HG03442 (cell line): ENCODE results near the gene GPR12.

Experiments used
- ATAC-seq: cut with Tn5 transposase; IDR thresholded peaks from one replicate; pipeline ENCODE4 v1.9.1; 2021; ENCODE audit warnings: mild to moderate bottlenecking, moderate library complexity; ENCODE audit not compliant: unreplicated experiment

GPR12 gene

DNA sequence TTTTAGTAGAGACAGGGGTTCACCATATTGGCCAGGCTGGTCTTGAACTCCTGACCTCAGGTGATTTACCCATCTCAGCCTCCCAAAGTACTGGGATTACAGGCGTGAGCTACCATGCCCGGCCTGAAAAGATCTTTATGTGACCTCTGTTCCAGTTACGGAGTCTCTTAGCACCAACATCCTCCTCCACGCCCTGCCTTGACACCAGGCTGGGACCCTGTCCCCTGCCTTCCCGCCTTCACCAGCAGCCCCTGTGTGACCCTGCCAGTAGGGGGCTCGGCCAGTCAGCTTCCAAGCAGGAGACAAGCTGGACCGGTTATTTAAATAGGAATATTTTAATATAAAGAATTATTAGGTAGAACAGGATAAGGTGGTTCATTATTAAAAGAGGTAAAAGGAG is 54.2 kb downstream of the GPR12 start:
- no peak for ATAC-seq

DNA sequence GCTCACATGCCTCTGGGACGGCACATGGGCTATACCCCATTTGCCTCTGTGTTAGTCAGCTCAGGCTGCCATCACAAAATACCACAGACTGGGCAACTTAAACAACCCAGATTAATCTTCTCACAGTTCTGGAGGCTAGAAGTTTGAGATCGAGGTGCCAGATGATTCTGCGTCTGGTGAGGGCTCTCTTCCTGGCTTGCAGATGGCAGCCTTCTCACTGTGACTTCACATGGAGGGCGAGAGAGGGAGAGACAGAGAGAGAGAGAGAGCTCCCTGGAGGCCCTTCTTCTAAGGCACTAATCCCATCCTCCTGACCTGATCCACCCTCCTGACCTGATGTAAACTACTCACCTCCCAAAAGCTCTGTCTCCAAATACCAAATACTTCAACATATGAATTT is 55.0 kb downstream of the GPR12 start:
- no peak for ATAC-seq
